Neutrophil (primary cell): ENCODE measurements around the gene SPG7.

Experiments
- H3K27ac ChIP-seq: fragments of 200-600 bp; sonication (generic); 2 replicates; pipeline ENCODE4 v1.5.1; 2016; ENCODE audit warnings: mild to moderate bottlenecking, moderate library complexity
- H3K27me3 ChIP-seq: fragments of 200-600 bp; sonication (generic); 2 replicates; pipeline ENCODE4 v1.6.0; 2016; ENCODE audit warnings: mild to moderate bottlenecking
- H3K36me3 ChIP-seq: fragments of 200-600 bp; sonication (generic); 2 replicates; pipeline ENCODE4 v1.5.1; 2017
- H3K4me1 ChIP-seq, 2 experiments: fragments of 200-600 bp in 1 of 2; sonication (generic) in 1 of 2; 1 replicate in 1 of 2; 2 replicates in 1 of 2; pipeline versions ENCODE4 v1.5.1 to v1.6.1; 2013 to 2016; ENCODE audit warnings: low read depth in 1 of 2, low read length in 1 of 2, mild to moderate bottlenecking in 1 of 2, moderate library complexity in 1 of 2; ENCODE audit not compliant: control insufficient read depth in 1 of 2, insufficient read depth in 1 of 2
- H3K4me3 ChIP-seq, 2 experiments: fragments of 200-600 bp in 1 of 2; sonication (generic) in 1 of 2; 1 replicate in 1 of 2; 2 replicates in 1 of 2; pipeline ENCODE4 v1.5.1; 2013 to 2016; ENCODE audit warnings: low read depth in 1 of 2, low read length in 1 of 2, mild to moderate bottlenecking in 1 of 2, moderate library complexity in 1 of 2
- H3K9me3 ChIP-seq: fragments of 200-600 bp; sonication (generic); 2 replicates; pipeline ENCODE4 v1.5.1; 2016
- CTCF ChIP-seq: fragments of 200-600 bp; sonication (generic); IDR thresholded peaks from 2 replicates; pipeline ENCODE4 v1.5.1; 2016; ENCODE audit warnings: antibody characterized with exemption

The SPG7 gene

GRCh38 chr16:89530401-89531381 is 22.5 kb downstream of the SPG7 start:
- no peak overlapping the region for H3K27ac ChIP-seq
- no peak for TF ChIP-seq CTCF
- no peaks in the 10 kb centered on the region for H3K27me3 ChIP-seq
- H3K9me3 ChIP-seq: no peaks in the 10 kb centered on the region
- H3K4me1 ChIP-seq: peaks cover 39% of the 10 kb centered on the region in 2 experiments
- H3K36me3 ChIP-seq: peaks cover 63% of the 10 kb centered on the region
- H3K4me3 ChIP-seq: no peak overlapping the region

- Histone ChIP-seq H3K36me3 (peaks cover 53% of the 10 kb centered on the region), H3K27ac (peak overlapping the region; percentile 94), H3K9me3 (no peaks in the 10 kb centered on the region), H3K4me1 (peaks cover 39% of the 10 kb centered on the region in 2 experiments), H3K4me3 (peak overlapping the region in 1 of 2 experiments; percentile 15), H3K27me3 (no peaks in the 10 kb centered on the region)
- no peak for TF ChIP-seq CTCF
These were observed 23.8 kb downstream of the SPG7 start for GRCh38 chr16:89531821-89532526.

GRCh38 chr16:89534252-89534756 is 26.1 kb downstream of the SPG7 start:
- peak overlapping the region; percentile 53 to 62 for H3K4me3 ChIP-seq

GRCh38 chr16:89536371-89536770 is 28.2 kb downstream of the SPG7 start:
- H3K27me3 ChIP-seq: no peaks in the 10 kb centered on the region
- peak overlapping the region; percentile 94 for H3K27ac ChIP-seq
- no peak for TF ChIP-seq CTCF
- no peaks in the 10 kb centered on the region for H3K9me3 ChIP-seq
- no peak overlapping the region for H3K4me3 ChIP-seq
- peaks cover 39% of the 10 kb centered on the region in 2 experiments for H3K4me1 ChIP-seq
- peaks cover 35% of the 10 kb centered on the region for H3K36me3 ChIP-seq

More at GRCh38 chr16:89534252-89534756, 26.1 kb downstream of the SPG7 start:
- peak; percentile 11 for TF ChIP-seq CTCF
- H3K27ac ChIP-seq: peak overlapping the region; percentile 94
- H3K9me3 ChIP-seq: no peaks in the 10 kb centered on the region
- H3K36me3 ChIP-seq: peaks cover 52% of the 10 kb centered on the region
- peaks cover 39% of the 10 kb centered on the region in 2 experiments for H3K4me1 ChIP-seq
- H3K27me3 ChIP-seq: no peaks in the 10 kb centered on the region

GRCh38 chr16:89536886-89537548 is 28.8 kb downstream of the SPG7 start:
- peaks cover 34 to 36% of the 10 kb centered on the region in 2 experiments for H3K4me1 ChIP-seq
- no peak for TF ChIP-seq CTCF
- H3K36me3 ChIP-seq: peaks cover 35% of the 10 kb centered on the region
- H3K9me3 ChIP-seq: no peaks in the 10 kb centered on the region
- no peaks in the 10 kb centered on the region for H3K27me3 ChIP-seq
- no peak overlapping the region for H3K27ac ChIP-seq
- H3K4me3 ChIP-seq: no peak overlapping the region
